SK-N-SH (cell line): ENCODE data around the gene PER2. TPM values are rescaled to one million over a fixed set of nuclear protein-coding genes. Genes with fewer than 3 reads are reported as not detected.
"Not testable (repeated sequence)": the region's sequence is repeated elsewhere in the genome, so short reads cannot be mapped to it uniquely, and the experiment has no call there.

Experiments
- CTCF ChIA-PET: fragments of 300-600, 350-600 bp; formaldehyde crosslinking; extraction: SDS; loops from one replicate; lab custom pipeline; 2021; lab: Yijun Ruan, JAX
- POLR2A ChIA-PET: fragments of 350-600 bp; sonication (Branson Sonifier 250); formaldehyde crosslinking; extraction: SDS; loops from one replicate; lab custom pipeline; 2020; ENCODE audit warnings: antibody characterized with exemption, inconsistent platforms; lab: Yijun Ruan, JAX
- DNase-seq: peaks from one replicate; pipeline ENCODE4 v3.0.0; 2012
- H2AFZ ChIP-seq: fragments of 200-600 bp; sonication (generic); 2 replicates; pipeline ENCODE4 v1.8.1; 2016; ENCODE audit warnings: antibody characterized with exemption, mild to moderate bottlenecking, low read depth
- H3F3A ChIP-seq: fragments of 200-600 bp; sonication (generic); replicated peaks from 2 replicates; pipeline ENCODE3; 2016; ENCODE audit warnings: antibody characterized with exemption, mild to moderate bottlenecking; ENCODE audit not compliant: insufficient read depth
- H3K27ac ChIP-seq, 2 experiments: fragments of 200-500 bp in 1 of 2; fragments of 200-600 bp in 1 of 2; sonication (Bioruptor generic) in 1 of 2; sonication (generic), shearing (Covaris generic) in 1 of 2; 2 replicates each; pipeline versions ENCODE4 v1.5.1 to v1.6.1; 2014 to 2016; ENCODE audit warnings: low read depth in 2 of 2, inconsistent platforms in 1 of 2, low read length in 1 of 2, mild to moderate bottlenecking in 1 of 2, mixed read lengths in 1 of 2
- H3K27me3 ChIP-seq: fragments of 200-600 bp; sonication (generic), shearing (Covaris generic); 2 replicates; pipeline ENCODE4 v1.6.1; 2016; ENCODE audit warnings: mixed run types; ENCODE audit not compliant: insufficient read depth
- H3K36me3 ChIP-seq, 2 experiments: fragments of 200-500 bp in 1 of 2; fragments of 200-600 bp in 1 of 2; sonication (Bioruptor generic) in 1 of 2; sonication (generic) in 1 of 2; replicated peaks in 1 of 2; 2 replicates each; pipeline versions ENCODE3 to v1.5.1; 2014 to 2016; ENCODE audit warnings: low read length in 1 of 2, mild to moderate bottlenecking in 1 of 2; ENCODE audit not compliant: insufficient read depth in 2 of 2, control insufficient read depth in 1 of 2
- H3K4me1 ChIP-seq, 2 experiments: fragments of 200-500 bp in 1 of 2; fragments of 200-600 bp in 1 of 2; sonication (Bioruptor generic) in 1 of 2; sonication (generic), shearing (Covaris generic) in 1 of 2; 2 replicates each; pipeline versions ENCODE4 v1.5.1 to v1.6.1; 2014 to 2016; ENCODE audit warnings: low read depth in 1 of 2, low read length in 1 of 2, mixed run types in 1 of 2; ENCODE audit not compliant: insufficient read depth in 2 of 2, control insufficient read depth in 1 of 2
- H3K4me2 ChIP-seq: fragments of 200-600 bp; sonication (generic), shearing (Covaris generic); 2 replicates; pipeline ENCODE4 v1.6.1; 2017; ENCODE audit warnings: mixed run types
- H3K4me3 ChIP-seq, 2 experiments: fragments of 200-500 bp in 1 of 2; fragments of 200-600 bp in 1 of 2; sonication (Bioruptor generic) in 1 of 2; sonication (generic), shearing (Covaris generic) in 1 of 2; 2 replicates each; pipeline versions ENCODE4 v1.5.1 to v1.8.1; 2014 to 2016; ENCODE audit warnings: low read depth in 2 of 2, inconsistent platforms in 1 of 2, low read length in 1 of 2, mild to moderate bottlenecking in 1 of 2, mixed read lengths in 1 of 2, moderate library complexity in 1 of 2
- H3K79me2 ChIP-seq: fragments of 200-600 bp; sonication (generic); 2 replicates; pipeline ENCODE4 v1.8.1; 2017; ENCODE audit warnings: mild to moderate bottlenecking; ENCODE audit not compliant: insufficient read depth
- H3K9ac ChIP-seq: fragments of 200-600 bp; sonication (generic); 2 replicates; pipeline ENCODE4 v1.6.1; 2017; ENCODE audit warnings: mixed run types
- H3K9me2 ChIP-seq: fragments of 200-600 bp; sonication (generic); 2 replicates; pipeline ENCODE4 v1.6.1; 2017; ENCODE audit warnings: mixed run types
- H3K9me3 ChIP-seq: fragments of 200-600 bp; sonication (generic); 2 replicates; pipeline ENCODE4 v1.6.1; 2017; ENCODE audit warnings: mixed run types, mild to moderate bottlenecking, moderate library complexity
- H4K20me1 ChIP-seq: fragments of 200-600 bp; sonication (generic); 2 replicates; pipeline ENCODE4 v1.6.1; 2017; ENCODE audit warnings: mild to moderate bottlenecking, mixed run types; ENCODE audit not compliant: insufficient read depth
- CHD2 ChIP-seq: fragments of 150-350 bp; IDR thresholded peaks from 2 replicates; pipeline ENCODE4 v1.6.1; 2018; ENCODE audit warnings: low read length; ENCODE audit not compliant: partially characterized antibody
- EP300 ChIP-seq, 2 experiments: IDR thresholded peaks; 2 replicates each; pipeline versions ENCODE4 v1.4.0 to v1.6.1; 2012; ENCODE audit warnings: borderline replicate concordance in 1 of 2, low read depth in 1 of 2, low read length in 1 of 2
- FOXJ3 ChIP-seq: sonication (generic); formaldehyde crosslinking; IDR thresholded peaks from 2 replicates; pipeline ENCODE4 v1.5.1; 2020; ENCODE audit warnings: mild to moderate bottlenecking, missing genetic modification reagents
- JUND ChIP-seq: IDR thresholded peaks from 2 replicates; pipeline ENCODE4 v1.4.0; 2012
- MAX ChIP-seq: IDR thresholded peaks from 2 replicates; pipeline ENCODE4 v1.4.0; 2012; ENCODE audit warnings: low read depth
- MXI1 ChIP-seq: IDR thresholded peaks from 2 replicates; pipeline ENCODE4 v1.6.1; 2012; ENCODE audit warnings: mild to moderate bottlenecking, low read depth, low read length, improper control_type of control experiment
- NRF1 ChIP-seq: IDR thresholded peaks from 2 replicates; pipeline ENCODE4 v1.6.1; 2012; ENCODE audit warnings: low read depth, mild to moderate bottlenecking, low read length
- POLR2AphosphoS5 ChIP-seq: IDR thresholded peaks from 2 replicates; pipeline ENCODE4 v1.6.1; 2012; ENCODE audit warnings: low read depth, low read length
- RAD21 ChIP-seq: IDR thresholded peaks from 2 replicates; pipeline ENCODE4 v1.6.1; 2012; ENCODE audit warnings: mild to moderate bottlenecking, low read length
- RXRA ChIP-seq: IDR thresholded peaks from 2 replicates; pipeline ENCODE4 v1.4.0; 2012; ENCODE audit warnings: low read depth, mild to moderate bottlenecking, borderline replicate concordance
- TCF12 ChIP-seq: IDR thresholded peaks from 2 replicates; pipeline ENCODE4 v1.4.0; 2012
- TEAD4 ChIP-seq: IDR thresholded peaks from 2 replicates; pipeline ENCODE4 v1.4.0; 2012; ENCODE audit warnings: mild to moderate bottlenecking, borderline replicate concordance; ENCODE audit not compliant: insufficient read depth
- USF1 ChIP-seq: IDR thresholded peaks from 2 replicates; pipeline ENCODE4 v1.4.0; 2012; ENCODE audit warnings: low read depth, borderline replicate concordance
- USF2 ChIP-seq: fragments of 150-350 bp; IDR thresholded peaks from 2 replicates; pipeline ENCODE4 v1.6.1; 2017; ENCODE audit warnings: antibody characterized with exemption, low read length, low read depth, borderline replicate concordance
- YY1 ChIP-seq: IDR thresholded peaks from 2 replicates; pipeline ENCODE4 v1.4.0; 2012; ENCODE audit warnings: low read depth, mild to moderate bottlenecking
- ZBTB33 ChIP-seq: IDR thresholded peaks from 2 replicates; pipeline ENCODE4 v1.4.0; 2012; ENCODE audit warnings: low read depth, borderline replicate concordance
- WGBS: methylation state at CpG from one replicate; pipeline ENCODE4 v1.1.6; 2017; ENCODE audit warnings: low lambda C conversion rate; 5-methylcytosine and 5-hydroxymethylcytosine counted together
- polyA plus RNA-seq, 3 experiments: library from polyadenylated mRNA; depleted of rRNA; stranded (reverse); fragments of >200 nt; gene quantifications; 2 replicates each; pipeline ENCODE4 v1.2.3, GENCODE V29; 2012

PER2 gene
- polyA plus RNA-seq, 1 of the 3 experiments (the other 2 are of a cell fraction), result 0.82 TPM

GRCh38 chr2:238313289-238313990, 25.0 kb upstream of the PER2 start:
- Histone ChIP-seq H3K9me3 (no peaks in the 10 kb centered on the region), H3K36me3 (no peaks in the 10 kb centered on the region), H3K9me2 (no peaks in the 10 kb centered on the region), H3K4me1 (no peaks in the 10 kb centered on the region), H3K9ac (no peak overlapping the region), H3K79me2 (no peaks in the 10 kb centered on the region), H3K27ac (no peak overlapping the region), H3K4me3 (no peak overlapping the region), H3K4me2 (no peak overlapping the region), H3F3A (no peaks in the 10 kb centered on the region), H3K27me3 (no peaks in the 10 kb centered on the region), H2AFZ (no peak overlapping the region), H4K20me1 (no peaks in the 10 kb centered on the region)
- no peak for DNase-seq
- ChIA-PET CTCF (interaction anchor here (1.2 kb wide), 1 partner anchor 15 kb away, joined by 3 read pairs; no protein-coding TSS in a partner anchor), POLR2A (no interaction called here)
- 70% methylated on average over 8 of the region's 8 CpGs for WGBS
- TF ChIP-seq RXRA, result no peak
- TF ChIP-seq RAD21, result no peak
- no peak for TF ChIP-seq MAX
- no peak for TF ChIP-seq JUND
- no peak for TF ChIP-seq POLR2AphosphoS5
- no peak for TF ChIP-seq TCF12
- no peak for TF ChIP-seq MXI1
- TF ChIP-seq TEAD4, result no peak
- no peak for TF ChIP-seq NRF1
- no peak for TF ChIP-seq EP300 (IDR thresholded peaks at IDR 0.05; ENCODE audit: borderline replicate concordance in 1 of 2, low read depth in 1 of 2, low read length in 1 of 2)
- no peak for TF ChIP-seq YY1
- no peak for TF ChIP-seq USF2
- TF ChIP-seq ZBTB33, result no peak
- TF ChIP-seq CHD2, result no peak
- TF ChIP-seq USF1, result no peak
- no peak for TF ChIP-seq FOXJ3 (CRISPR knock-in tag)

GRCh38 chr2:238310721-238311120, 22.3 kb upstream of the PER2 start:
- not testable (repeated sequence) for H3K4me2 ChIP-seq, H3K9ac ChIP-seq, H4K20me1 ChIP-seq, DNase-seq, H3K36me3 ChIP-seq, H3K4me1 ChIP-seq, H3K27me3 ChIP-seq, H3K79me2 ChIP-seq, H3K9me3 ChIP-seq, H3K4me3 ChIP-seq, H3F3A ChIP-seq, H3K9me2 ChIP-seq, H3K27ac ChIP-seq, H2AFZ ChIP-seq
- ChIA-PET CTCF (interaction anchor here (1.3 to 1.9 kb wide), 3 partner anchors 17 to 474 kb away, joined by 5 read pairs; no protein-coding TSS in a partner anchor), POLR2A (interaction anchor here (0.7 kb wide), 1 partner anchor 725 kb away, joined by 3 read pairs; no protein-coding TSS in a partner anchor)
- 74% methylated on average over 13 of the region's 14 CpGs for WGBS
